Keratinocyte (primary cell): ENCODE data around the gene PLAAT3.

ENCODE experiments used
- CTCF ChIP-seq, 3 experiments: IDR thresholded peaks in 1 of 3; conservative IDR thresholded peaks in 1 of 3; optimal IDR thresholded peaks in 1 of 3; 2 replicates in 2 of 3; 3 replicates in 1 of 3; pipeline versions ENCODE3 to v1.5.1; 2011; ENCODE audit warnings: low read length in 3 of 3, mild to moderate bottlenecking in 3 of 3, moderate library complexity in 2 of 3, control low read depth in 1 of 3, inconsistent platforms in 1 of 3; ENCODE audit not compliant: insufficient read depth in 2 of 3; ENCODE audit errors: extremely low read depth in 1 of 3
- EZH2 ChIP-seq: IDR thresholded peaks from one replicate; pipeline ENCODE4 v1.6.1; 2012; ENCODE audit warnings: inconsistent platforms, mild to moderate bottlenecking, low read length, moderate library complexity

- TF ChIP-seq CTCF (optimal IDR thresholded peaks at IDR 0.05 in 1 of 3, IDR thresholded peaks at IDR 0.05 in 1 of 3, conservative IDR thresholded peaks at IDR 0.05 in 1 of 3; ENCODE audit: extremely low read depth in 1 of 3, insufficient read depth in 2 of 3, low read length in 3 of 3) (no peak), EZH2 (no peak)
Observed at GRCh38 chr11:63613517-63614135, 607 bp downstream of the PLAAT3 start.
